Superior temporal gyrus (tissue), 1 donor: ENCODE measurements around the gene PROCA1.

Source experiments
- DNase-seq: peaks from one replicate; pipeline ENCODE4 v3.0.0-alpha.2; 2016; ENCODE audit errors: extremely low spot score

The PROCA1 gene

GRCh38 chr17:28710861-28711722, 596 bp downstream of the PROCA1 start:
- DNase-seq = peak; percentile 65

- DNase-seq = no peak
Measured at GRCh38 chr17:28707339-28707720, 4.4 kb downstream of the PROCA1 start.

- no peak for DNase-seq
Measured at GRCh38 chr17:28706471-28707338, 5.0 kb downstream of the PROCA1 start.

- no peak for DNase-seq
Measured at GRCh38 chr17:28705728-28706334, 5.9 kb downstream of the PROCA1 start.

DNA sequence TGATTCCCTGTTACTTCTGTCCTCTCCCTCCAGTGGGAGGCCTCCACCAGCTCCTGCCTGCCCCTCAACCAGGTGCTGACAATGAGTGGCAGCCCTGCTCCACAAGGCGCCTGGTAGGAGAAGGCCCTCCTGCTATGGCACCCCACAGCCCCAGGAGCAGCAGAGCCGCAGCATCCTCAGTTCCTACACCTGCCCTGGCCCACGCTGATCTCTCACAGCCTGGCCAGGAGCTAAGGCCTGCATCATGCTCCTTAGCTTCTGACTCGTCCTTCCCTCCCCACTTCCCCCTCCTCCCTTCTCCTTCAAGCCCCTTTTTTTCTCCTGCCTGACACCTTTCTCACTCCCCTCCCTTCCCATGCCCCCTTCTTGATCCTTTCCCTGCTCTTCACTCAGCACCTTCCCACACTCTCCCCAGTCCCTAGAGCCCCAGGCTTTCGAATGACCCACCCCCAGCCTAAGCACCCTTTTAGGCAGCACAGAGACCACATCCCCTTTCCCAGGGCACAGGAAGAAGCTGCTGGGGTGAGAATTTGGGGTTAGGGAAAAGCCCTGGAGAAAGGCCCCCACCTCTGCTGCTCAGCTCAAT, 6.5 kb downstream of the PROCA1 start:
- DNase-seq = no peak

GRCh38 chr17:28704219-28704858, 7.3 kb downstream of the PROCA1 start:
- DNase-seq = no peak

GRCh38 chr17:28703552-28704218, 8.0 kb downstream of the PROCA1 start:
- no peak for DNase-seq

- no peak for DNase-seq
Measured at GRCh38 chr17:28702752-28703150, 8.9 kb downstream of the PROCA1 start.

DNA sequence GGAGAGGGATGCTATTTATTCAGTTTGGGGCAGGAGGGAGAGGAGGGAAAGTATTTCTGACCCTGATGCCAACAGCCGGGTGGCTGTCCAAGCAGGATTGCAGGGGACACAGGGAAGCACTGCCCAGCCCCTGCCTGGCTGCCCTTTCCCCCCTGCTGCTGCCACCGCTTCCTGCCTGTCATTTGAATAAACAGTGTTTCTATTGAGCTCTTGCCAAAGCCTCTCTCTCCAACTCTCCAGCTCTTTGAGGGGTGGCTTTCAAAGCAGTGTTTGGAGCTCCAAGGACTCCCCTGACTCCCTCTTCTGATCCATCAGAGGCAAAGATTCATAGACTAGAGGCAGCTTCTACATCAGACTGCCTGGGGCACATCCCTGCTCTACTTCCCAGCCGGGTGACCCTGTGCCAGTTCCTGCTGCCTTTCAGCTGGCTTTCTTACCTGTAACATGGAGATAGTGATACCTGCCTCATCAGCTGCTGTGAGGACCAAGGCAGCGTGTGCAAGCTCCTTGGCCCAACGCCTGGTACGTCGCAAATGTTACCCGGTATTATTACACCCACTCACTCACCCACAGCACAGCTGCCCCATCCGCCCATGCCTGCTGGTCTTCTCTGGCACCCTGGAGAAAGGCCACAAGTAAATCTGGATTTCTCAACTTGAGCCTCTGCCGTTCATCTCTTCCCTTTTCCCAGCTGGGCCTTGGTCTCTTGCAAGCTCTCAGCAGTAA, 9.5 kb downstream of the PROCA1 start:
- DNase-seq = peak; percentile 78

DNA sequence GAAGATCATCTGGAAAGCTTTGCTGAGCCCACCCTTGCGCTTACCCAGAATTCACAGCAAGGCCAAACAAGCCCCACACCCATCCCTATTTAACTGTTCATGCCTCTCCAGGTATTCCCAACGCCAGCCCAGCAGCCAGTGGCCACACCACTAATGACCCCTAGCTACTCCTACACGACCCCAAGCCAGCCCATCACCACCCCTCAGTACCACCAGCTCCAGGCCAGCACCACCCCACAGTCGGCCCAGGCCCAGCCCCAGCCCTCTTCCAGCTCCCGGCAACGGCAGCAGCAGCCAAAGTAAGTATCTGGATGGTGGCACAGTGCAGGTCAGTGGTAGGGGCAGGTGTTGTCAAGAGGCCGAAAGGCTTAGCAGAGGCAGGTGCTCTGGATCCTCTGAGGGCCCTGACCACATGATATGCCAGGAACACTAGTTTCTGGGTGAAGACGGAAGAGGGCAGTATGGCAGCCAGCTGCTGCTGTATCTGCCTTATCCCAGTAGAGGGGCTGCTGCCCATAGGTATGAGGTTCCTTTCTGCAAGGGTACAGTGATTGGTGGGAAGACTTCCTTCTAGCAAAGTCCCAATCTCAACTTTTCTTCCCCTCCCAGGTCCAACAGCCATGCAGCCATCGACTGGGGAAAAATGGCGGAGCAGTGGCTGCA, 10.7 kb downstream of the PROCA1 start:
- no peak for DNase-seq

GRCh38 chr17:28700278-28700677, 11.4 kb downstream of the PROCA1 start:
- no peak for DNase-seq

GRCh38 chr17:28698253-28698941, 13.3 kb downstream of the PROCA1 start:
- DNase-seq = no peak

DNA sequence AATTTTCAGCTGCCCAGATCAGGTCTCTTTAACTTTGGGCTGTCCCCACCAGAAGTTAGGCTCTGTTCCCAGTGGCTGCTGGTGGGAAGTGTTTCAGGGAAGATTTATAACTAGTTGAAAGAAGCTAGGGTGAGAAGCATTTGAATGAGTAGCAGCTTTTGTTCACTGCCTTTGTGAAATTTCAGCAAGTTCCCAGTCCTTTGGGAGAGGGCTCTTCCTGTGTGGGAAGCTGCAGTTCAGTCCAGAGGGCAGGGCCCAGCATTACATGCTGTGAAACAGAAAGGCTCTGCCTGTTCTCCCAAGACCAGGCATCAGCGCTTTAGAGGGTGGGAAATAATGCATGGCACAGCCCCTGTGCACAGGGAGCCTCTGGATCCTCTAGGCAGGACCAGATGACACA, 17.8 kb downstream of the PROCA1 start:
- DNase-seq = no peak

- DNase-seq = no peak
Measured at GRCh38 chr17:28689011-28689410, 22.7 kb downstream of the PROCA1 start.

GRCh38 chr17:28688481-28688880, 23.2 kb downstream of the PROCA1 start:
- DNase-seq = no peak

DNA sequence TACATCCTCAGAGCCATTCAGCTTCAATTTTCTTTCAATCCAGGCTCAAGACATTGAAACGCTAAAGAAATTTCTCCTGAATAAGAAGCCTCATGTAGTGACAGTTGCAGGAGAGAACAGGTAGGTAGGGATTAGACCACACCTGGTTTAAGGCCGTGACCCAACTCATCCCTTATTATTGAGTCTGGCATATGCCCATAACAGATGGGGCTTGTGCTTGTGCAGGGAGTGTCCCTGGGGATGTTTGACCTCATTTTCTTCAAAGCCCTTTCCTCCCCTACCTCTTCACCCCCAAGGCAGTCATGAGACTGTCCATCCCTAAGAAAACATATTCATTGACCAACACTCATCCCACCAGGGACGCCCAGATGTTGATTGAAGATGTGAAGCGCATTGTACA, 25.4 kb downstream of the PROCA1 start:
- no peak for DNase-seq

GRCh38 chr17:28685366-28685765, 26.3 kb downstream of the PROCA1 start:
- DNase-seq = no peak

DNA sequence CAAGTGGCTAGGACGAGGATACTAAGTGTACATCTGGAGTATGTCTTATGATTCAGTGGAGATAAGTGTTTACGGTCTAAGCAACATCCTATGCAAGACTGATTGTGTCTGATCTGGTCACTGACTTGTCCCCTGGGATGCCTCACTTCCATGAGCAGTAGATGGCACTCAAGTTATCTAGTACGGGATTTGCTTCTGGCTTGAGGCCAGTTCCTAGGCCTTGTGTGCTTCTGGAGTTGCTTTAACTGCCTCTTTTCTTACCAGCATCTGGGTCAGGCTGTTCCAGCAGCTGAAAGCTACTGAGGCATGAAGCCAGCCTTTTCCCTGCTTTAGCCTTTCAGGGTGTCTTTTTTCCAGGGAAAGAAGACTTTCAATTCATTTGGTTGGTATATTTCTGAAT, 26.7 kb downstream of the PROCA1 start:
- peak; percentile 94 for DNase-seq

DNA sequence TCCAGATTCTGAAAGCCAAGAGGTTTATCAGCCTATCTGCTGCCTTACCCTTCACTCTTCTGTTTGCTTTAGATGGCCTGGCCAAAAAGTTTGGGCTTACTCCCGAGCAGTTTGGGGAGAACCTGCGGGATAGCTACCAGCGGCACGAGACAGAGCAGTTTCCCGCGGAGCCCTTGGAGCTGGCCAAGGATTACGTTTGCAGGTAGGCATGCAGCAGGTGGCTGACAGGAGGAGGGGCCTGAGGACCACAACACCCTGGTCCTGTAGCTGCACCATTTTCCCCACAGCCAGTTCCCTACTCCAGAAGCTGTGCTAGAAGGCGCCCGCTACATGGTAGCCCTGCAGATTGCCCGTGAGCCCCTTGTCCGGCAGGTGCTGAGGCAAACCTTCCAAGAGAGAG, 29.0 kb downstream of the PROCA1 start:
- DNase-seq = no peak
